GM20431 (cell line): Measurements from ENCODE around the gene PYGB.

Experiments
- in situ Hi-C: fragments of 300-500 bp; cut with MseI, MboI; formaldehyde crosslinking; loops from one replicate; pipeline ENCODE4 v1.15.0; 2020; ENCODE audit warnings: low sequenced_read_pairs; ENCODE audit not compliant: unreplicated experiment

Gene PYGB

DNA sequence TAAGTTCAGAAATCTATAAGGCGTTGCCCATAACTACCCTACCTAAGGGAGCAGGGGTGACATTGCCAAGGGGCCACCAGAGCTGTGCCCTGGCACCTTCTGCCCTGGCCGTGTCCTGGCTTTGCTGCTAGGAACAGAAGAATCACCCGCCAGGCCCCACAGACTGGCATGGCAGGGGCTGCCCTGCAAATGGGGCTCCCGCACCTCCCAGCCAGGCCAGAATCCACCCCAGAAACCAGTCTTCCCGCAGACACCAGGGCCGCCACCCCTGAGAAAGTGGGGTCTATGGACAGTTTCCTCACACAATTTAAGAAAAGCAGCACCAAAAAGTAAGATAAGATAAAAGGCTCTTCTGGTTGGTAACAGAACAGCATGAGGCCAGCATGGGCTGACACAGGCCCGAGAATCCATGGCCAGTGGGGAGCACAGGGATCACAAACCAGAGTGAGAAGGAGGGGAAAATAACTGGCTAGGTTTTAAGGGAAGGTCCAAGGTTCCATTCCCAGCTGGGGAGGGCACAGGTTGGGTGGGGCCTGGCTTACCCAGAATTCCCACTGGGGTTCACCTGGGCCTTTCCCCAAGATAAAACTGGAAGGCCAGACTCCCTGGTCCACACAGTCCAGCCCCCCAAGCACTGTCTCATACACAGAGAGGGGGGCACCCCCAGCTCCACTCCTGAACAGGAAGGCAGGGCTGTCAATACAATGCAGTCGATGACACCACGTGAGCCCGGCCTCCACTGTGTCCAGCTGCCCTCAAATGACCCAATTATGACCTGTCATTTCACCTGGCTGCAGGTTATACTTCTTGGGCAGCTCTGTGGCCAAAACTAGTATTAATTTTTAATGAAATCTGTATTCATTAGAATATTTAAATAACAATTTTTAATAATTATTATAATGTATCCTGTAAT is 59.4 kb downstream of the PYGB start:
- in situ Hi-C loops, result loop anchor here (10.0 to 25.0 kb wide), 2 partner anchors 88 to 555 kb away; partner anchors contain the start of gene ABHD12

DNA sequence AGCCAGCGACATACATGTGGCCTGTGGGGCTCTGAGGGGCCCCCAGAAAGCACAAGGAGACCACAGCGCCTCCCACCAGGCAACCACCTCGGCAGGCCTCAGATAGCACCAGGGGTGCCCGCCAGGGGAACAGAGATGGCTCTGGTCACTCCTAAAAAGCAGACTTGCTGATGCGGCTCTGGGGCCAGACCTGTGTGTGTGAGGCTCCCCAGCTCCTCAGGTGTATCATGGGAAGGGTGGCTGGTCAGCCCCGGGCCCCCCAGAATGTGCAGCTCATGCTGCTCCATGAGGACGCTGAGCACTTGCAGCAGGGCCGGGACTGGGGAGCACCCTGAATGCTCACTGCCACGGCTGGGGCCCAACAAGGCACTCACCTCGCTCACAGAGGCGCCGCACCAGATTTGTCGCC is 60.2 kb downstream of the PYGB start:
- in situ Hi-C loops, result loop anchor here (10.0 to 25.0 kb wide), 2 partner anchors 87 to 554 kb away; partner anchors contain the start of gene ABHD12

DNA sequence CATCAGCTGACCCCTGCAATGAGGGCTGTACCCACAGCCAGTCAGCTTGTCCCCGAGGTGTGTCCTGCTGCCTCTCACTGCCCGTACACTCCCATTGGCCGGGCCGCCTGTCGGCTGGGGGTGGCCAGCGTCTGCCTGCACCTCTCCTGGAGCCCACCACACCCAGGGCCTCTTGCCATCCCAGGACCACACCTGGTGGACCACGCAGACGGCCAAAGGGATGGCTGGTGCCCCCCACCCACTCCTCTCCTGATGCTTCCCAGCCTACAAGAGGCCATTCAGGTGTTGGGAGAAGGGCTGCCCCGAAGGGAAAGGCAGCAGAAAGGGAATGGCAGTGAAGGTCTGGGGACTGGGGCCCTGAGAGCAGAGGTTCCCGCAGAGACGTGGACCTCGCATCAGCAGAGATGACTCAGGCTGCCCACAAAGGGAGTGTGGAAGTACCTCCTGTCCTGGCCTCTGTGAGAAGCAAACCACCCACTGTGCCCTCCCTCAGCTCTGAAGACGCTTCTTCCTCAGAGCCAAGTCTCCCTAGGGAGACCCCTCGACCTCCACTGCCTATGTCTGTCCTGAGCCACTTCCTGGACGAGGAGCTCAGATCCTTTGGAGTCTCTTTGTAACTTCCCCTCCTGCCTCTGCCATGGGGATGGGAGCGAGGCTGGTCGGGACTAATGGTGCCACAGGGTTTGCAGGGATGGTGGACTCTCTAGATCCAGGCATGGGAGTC is 60.9 kb downstream of the PYGB start:
- in situ Hi-C loops, result loop anchor here (10.0 to 25.0 kb wide), 2 partner anchors 86 to 553 kb away; partner anchors contain the start of gene ABHD12

DNA sequence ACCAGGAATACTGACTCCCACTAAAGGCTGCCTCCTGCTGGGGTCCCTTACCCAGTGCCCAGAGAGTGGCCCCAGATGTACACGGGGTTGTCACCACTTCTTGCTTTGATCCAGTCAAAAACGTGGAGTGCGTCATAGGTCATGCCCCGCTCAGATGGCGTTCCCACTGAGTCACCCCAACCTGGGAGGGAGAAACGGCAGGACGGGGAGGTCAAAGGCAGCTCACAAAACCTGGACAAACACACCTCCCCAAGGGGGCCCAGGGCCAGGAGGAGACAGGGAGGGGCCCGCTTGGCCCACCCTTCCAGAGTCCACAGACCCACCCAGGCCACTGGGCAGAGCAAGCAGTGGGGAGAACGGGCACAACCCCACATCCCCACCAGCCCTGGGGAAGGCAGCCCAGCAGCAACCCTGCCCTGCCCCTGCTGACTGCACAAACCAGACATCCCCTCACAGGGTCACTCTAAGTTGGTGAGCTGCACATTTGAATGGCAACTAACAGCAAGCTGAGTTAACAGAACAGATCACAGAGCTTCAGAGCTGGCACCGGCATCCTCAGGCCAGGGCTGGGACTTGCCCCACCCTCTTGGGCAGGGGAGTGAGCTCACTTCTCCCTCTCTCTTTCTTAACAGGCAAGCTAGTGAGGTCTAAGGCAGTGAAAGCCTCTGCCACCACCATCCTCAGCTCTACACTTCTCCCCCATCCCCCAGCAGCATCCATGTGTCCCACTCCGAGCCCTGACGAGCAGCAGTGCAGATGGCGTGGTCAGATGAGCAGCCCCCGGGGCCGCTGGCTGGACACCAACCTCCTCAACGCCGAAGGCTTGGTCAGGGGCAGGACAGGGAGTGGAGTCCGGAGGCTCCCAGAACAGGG is 61.7 kb downstream of the PYGB start:
- in situ Hi-C loops, result loop anchor here (10.0 to 25.0 kb wide), 2 partner anchors 85 to 553 kb away; partner anchors contain the start of gene ABHD12

DNA sequence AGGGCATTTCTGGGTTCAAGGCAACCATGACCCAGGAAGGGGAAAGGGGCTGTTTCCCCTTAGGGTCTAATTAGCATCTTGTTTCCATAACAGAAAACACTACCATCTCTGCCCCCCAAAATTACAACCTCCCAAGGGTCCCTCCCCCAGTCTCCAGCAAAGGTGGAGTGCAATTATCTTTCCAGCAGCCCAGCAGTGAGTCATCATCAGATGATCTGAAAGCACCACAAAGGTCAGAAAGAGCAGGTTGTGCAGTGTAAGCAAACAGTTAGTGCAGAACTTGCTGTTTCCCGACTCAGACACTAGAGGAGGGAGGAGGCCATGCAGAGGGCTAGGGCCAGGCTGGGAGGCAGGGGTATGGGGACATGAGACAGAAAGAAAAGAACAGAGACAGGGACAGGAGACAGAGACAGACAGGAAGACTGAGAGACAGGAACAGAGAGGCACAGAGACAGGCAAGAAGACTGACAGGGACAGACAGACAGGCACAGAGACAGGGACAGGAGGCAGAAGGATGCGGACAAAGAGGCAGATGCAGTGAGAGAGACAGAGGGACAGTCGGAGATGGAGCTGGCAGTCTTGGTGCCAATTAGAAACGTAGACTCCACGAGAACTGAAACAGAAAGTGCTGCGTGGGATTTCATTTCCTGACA is 62.5 kb downstream of the PYGB start:
- in situ Hi-C loops, result loop anchor here (25.0 kb wide), 1 partner anchor 552 kb away; no protein-coding TSS in a partner anchor

DNA sequence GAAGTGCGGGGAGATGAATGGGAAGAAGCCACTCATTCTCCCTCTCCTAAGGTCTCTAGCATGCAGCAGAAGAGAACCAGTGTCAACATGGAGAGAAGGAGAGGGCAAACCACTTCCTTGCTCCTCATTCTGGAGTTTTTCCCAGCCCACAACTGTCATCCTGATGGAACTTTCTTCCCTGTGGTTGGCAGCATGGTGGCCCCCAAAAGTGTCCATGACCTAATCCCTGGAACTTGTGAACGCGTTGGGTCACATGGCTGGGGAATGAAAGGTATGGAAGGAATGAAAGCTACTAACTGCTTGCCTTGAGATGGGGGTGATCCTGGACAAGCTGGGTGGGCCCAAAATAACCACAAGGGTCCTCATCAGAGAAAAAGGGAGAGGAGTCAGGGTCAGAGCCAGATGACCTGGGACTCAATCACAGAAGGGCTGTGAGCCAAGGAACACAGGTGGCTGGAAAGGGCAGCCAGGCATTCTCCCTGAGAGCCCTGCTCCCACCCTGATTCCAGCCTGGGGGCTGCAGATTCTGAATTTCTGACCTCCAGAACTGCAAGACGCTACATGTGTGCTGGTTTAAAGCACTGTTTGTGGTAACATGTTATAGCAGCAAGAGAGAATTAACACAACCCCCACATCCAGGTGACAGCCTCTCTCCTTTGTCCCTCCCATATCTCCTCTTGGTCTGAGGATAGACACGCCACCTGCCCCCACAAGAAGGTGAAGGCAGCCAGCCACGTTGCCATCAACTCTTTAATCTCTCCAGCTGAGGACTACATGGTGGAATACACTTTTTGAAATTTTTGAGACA is 63.2 kb downstream of the PYGB start:
- in situ Hi-C loops, result loop anchor here (25.0 kb wide), 1 partner anchor 551 kb away; no protein-coding TSS in a partner anchor

DNA sequence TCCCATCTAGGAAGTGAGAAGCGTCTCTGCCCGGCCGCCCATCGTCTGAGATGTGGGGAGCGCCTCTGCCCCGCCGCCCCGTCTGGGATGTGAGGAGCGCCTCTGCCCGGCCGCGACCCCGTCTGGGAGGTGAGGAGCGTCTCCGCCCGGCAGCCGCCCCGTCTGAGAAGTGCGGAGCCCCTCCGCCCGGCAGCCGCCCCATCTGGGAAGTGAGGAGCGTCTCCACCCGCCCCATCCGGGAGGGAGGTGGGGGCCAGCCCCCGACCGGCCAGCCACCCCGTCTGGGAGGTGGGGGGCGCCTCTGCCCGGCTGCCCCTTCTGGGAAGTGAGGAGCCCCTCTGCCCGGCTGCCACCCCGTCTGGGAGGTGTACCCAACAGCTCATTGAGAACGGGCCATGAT is 64.8 kb downstream of the PYGB start:
- in situ Hi-C loops, result loop anchor here (25.0 kb wide), 1 partner anchor 550 kb away; no protein-coding TSS in a partner anchor

DNA sequence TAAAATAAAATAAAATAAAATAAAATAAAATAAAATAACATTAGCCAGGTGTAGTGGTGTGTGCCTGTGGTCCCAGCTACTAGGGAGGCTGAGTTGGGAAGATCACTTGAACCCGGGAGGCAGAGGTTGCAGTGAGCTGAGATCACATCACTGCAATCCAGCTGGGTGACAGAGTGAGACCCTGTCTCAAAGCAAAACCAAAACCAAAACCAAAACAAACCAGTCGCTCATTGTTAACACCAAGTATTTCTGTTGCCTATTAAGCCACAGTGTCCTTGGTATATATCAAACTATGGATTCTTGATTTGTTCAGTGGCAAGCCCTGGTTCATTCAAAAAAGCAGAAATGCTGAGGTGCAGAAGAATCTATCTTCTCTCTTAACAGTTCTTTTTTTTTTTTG is 65.7 kb downstream of the PYGB start:
- in situ Hi-C loops, result loop anchor here (25.0 kb wide), 1 partner anchor 549 kb away; no protein-coding TSS in a partner anchor

DNA sequence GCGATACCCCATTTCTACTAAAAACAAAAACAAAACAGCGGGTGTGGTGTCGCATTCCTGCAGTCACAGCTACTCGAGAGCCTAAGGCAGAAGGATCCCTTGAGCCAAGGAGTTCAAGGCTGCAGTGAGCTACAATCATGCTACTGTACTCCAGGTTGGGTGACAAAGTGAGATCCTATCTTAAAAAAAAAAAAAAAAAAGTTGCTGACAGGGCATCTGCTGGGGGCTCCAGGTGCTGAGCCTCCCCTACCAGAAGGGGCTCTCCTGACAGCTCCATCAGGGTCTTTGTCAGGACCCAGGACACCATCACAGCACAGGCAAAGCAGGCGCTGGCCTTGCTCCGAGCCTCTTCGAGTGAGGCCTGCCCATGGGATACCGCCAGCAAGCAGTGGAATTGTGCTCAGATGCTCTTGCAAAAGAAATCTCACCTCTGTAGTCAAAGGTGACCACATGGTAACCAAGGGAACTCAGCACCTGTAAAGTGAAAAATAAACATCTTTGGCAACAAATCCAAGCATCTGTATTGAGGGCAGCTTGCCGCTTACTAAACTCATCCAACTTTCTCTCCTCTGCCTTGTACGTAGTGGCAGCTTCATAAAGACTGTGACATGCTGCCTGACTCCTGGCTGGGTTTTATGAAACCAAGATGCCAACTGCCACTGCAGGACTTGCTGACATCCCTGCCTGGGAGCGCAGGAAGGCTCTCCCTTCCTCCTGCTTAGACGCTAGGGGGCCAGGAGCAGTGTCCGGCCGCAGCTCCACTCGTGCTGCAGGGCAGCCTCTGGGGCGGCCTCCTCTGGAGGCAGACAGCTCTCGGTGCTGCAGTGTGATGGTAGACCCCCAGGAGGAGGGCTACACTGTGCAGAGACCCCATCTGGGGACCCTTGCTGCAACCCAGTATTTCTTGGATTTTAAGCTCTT is 66.9 kb downstream of the PYGB start:
- in situ Hi-C loops, result loop anchor here (25.0 kb wide), 1 partner anchor 548 kb away; no protein-coding TSS in a partner anchor

DNA sequence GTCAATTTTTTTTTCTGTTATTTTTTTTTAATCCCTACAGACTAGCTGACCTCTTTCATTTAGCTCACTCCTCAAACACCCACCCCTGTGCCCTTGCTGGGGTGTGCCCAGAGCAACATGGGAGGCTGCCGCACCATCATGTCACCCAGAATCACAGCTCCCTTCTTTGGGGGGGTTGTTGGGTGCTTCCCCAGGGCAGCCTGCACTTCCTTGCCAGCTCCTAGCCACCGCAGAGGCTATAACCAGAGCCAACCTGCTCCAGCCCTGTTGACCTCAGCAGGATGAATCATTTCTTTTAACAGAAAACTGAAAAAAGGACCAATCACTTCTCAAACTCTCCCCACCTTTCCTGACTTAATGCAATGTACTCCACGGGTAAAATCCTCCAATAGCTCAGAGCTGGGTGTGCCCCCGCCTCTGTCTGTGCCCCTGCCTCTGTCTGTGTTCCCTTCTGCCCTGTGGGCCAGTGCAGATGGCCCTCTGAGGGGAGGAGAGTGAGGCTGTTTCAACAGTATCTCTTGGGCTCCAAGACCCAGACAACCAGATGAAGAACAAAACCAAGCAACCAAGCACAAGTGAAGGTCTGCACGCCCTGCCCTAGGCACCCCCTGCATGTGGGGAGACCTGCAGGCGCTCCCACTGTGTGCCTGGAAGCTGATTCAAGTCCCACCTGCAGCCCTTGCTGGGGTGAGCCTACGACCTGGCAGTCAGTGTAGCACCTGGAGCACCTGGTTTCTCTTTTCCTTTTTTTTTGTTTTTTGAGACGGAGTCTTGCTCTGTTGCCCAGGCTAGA is 67.7 kb downstream of the PYGB start:
- in situ Hi-C loops, result loop anchor here (25.0 kb wide), 1 partner anchor 547 kb away; no protein-coding TSS in a partner anchor

DNA sequence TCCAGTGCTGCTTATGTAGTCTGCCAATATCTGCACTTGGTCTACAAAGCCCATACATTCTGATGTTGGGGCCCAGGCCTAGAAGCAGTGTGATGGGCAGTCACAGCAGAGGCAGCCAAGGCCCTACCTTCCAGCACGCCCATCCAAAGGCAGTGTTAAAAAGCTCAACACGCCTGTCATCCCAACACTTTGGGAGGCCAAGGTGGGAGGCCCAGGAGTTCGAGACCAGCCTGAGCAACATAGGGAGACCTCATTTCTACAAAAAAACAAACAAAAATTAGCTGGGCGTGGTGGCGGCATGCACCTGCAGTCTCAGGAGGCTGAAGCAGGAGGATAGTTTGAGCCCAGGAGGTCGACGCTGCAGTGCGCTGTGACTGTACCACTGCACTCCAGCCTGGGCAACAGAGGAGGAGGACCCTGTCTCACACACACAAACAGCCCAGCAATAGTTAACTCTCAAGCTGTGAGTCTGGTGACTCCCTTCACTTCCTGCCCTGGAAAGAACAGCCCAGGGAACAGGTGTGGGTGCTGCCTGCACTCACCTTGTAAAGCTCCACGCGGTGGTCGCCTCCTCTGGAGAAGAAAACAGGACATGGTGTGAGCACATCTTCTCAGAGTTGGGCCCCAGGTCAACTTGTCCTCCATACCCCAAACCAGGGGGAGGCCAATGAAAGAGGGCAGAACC is 68.8 kb downstream of the PYGB start:
- in situ Hi-C loops, result loop anchor here (25.0 kb wide), 1 partner anchor 546 kb away; no protein-coding TSS in a partner anchor

DNA sequence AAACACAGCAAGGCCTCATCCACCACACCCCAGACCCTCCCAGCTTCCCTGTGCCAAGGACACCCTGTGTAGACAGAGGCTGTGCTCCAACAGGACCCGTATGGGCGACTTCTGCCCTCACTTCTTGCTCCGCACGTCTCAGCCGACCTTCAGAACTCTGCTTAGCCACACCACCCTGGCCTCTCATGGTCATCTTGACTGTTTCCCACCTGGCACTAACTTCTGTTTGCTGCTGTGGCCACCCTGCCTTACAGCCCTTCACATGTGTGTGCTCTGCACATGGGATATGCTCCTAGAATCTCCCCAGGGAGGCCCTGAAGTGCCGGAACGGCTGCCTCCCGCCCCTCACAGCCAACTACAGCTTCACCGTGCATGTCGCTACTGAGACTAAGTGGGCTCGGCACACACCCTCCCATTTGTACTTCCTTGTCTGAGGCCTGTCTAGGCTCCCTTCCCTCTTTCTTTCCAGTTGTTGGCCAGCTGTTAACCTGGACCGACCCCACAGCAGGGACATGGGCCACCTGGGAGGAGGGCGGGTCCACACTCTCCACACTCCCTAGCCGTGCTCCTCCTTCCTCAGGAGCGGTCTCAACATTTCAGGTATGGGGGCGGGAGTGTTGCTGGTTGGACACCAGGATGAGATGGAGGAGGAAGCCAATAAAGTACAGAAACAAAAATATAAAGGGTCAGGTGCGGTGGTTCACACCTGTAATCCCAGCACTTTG is 69.6 kb downstream of the PYGB start:
- in situ Hi-C loops, result loop anchor here (25.0 kb wide), 1 partner anchor 545 kb away; no protein-coding TSS in a partner anchor

DNA sequence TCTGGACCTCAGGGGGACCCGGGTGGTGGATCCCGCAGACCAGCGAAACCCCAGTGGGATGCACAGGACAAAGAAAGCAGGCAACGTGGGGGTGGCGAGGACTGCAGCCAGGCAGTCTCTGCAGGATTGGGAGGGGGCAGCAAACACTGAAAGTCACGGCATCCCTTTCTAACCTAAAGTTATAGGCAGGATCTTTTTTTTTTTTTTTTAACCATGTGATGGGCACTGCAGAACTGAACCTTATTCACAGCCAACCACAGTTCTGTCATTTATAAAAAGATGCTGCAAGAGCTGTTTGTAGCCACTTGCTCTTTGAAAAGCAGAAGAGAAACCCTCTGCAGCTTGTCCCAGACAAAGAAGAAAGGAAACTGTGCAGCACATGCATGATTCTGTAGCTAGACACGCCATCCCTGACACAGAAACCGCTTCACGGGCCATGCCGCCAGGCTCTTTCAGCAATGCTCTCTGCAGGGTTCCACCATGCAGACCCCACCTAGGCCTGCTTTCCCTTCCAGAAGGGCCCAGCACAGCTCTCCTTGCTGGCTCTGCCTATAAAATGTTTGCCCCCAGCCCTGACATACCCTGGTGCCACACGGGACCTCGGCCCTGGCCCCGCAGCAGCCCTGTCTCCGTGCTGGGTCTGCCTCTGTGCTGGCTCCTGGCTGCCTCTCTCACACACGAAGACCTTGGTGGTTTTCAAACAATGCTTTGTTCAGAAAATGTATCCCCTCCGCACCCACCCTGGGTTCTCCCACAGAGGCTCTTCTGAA is 70.8 kb downstream of the PYGB start:
- in situ Hi-C loops, result loop anchor here (25.0 kb wide), 1 partner anchor 544 kb away; no protein-coding TSS in a partner anchor
